Calu3 (cell line): ENCODE results near the gene IMMP2L. TPM values are rescaled to one million over a fixed set of nuclear protein-coding genes. Genes with fewer than 3 reads are reported as not detected.
"Not testable (repeated sequence)": the region's sequence is repeated elsewhere in the genome, so short reads cannot be mapped to it uniquely, and the experiment has no call there.

Source experiments
- BruUV-seq: library from RNA; stranded (reverse); fragments of 400-500 nt; replicated peaks from 2 replicates; lab custom pipeline; 2021; lab: Mats Ljungman, UMichigan
- CTCF ChIA-PET: fragments of 300-600 bp; sonication (Branson Sonifier 250); formaldehyde crosslinking; loops from one replicate; lab custom pipeline; 2022; ENCODE audit warnings: antibody characterized with exemption; lab: Charles Lee
- DNase-seq: peaks from one replicate; pipeline ENCODE4 v3.0.0; 2022
- H3K27ac Mint-ChIP-seq: one replicate; pipeline ENCODE4 v1.8.0; 2022; ENCODE audit warnings: mixed read lengths; ENCODE audit not compliant: unreplicated experiment
- H3K27me3 Mint-ChIP-seq: one replicate; pipeline ENCODE4 v1.8.0; 2022; ENCODE audit warnings: mixed read lengths; ENCODE audit not compliant: unreplicated experiment
- H3K36me3 Mint-ChIP-seq: one replicate; pipeline ENCODE4 v1.8.0; 2022; ENCODE audit warnings: mild to moderate bottlenecking, moderate library complexity, mixed read lengths; ENCODE audit not compliant: insufficient read depth, unreplicated experiment
- H3K4me1 Mint-ChIP-seq: one replicate; pipeline ENCODE4 v1.8.0; 2022; ENCODE audit warnings: mild to moderate bottlenecking, low read depth, mixed read lengths; ENCODE audit not compliant: unreplicated experiment
- H3K4me3 Mint-ChIP-seq: one replicate; pipeline ENCODE4 v1.8.0; 2022; ENCODE audit warnings: mild to moderate bottlenecking, low read depth, moderate library complexity, mixed read lengths; ENCODE audit not compliant: unreplicated experiment
- H3K9me3 Mint-ChIP-seq: one replicate; pipeline ENCODE4 v1.8.0; 2022; ENCODE audit warnings: low read depth, mixed read lengths; ENCODE audit not compliant: unreplicated experiment
- CTCF ChIP-seq: fragments of 200-600 bp; IDR thresholded peaks from one replicate; pipeline ENCODE4 v1.8.0; 2022; ENCODE audit warnings: antibody characterized with exemption; ENCODE audit not compliant: unreplicated experiment
- intact Hi-C: fragments of 100-400 bp; cut with micrococcal nuclease; formaldehyde crosslinking; loops from one replicate; pipeline ENCODE4 v1.10.0; 2022; ENCODE audit not compliant: unreplicated experiment
- total RNA-seq: library from RNA; stranded (reverse); gene quantifications from 2 replicates; pipeline ENCODE4 v1.2.3, GENCODE V29; 2022

The IMMP2L gene
- total RNA-seq, 1 experiment from 2014 or later = 28.6 TPM

GRCh38 chr7:111473449-111474198 lies 88.7 kb downstream of the IMMP2L start:
- intact Hi-C loops = no loop called here
- H3K27me3 Mint-ChIP-seq = no peaks in the 10 kb centered on the region
- no peak overlapping the region for H3K27ac Mint-ChIP-seq
- no peak for TF ChIP-seq CTCF
- CTCF ChIA-PET = no interaction called here
- BruUV-seq = no TSS peak
- no peak overlapping the region for H3K4me3 Mint-ChIP-seq
- no peak for DNase-seq
- no peaks in the 10 kb centered on the region for H3K4me1 Mint-ChIP-seq
- peaks cover 7% of the 10 kb centered on the region for H3K9me3 Mint-ChIP-seq
- H3K36me3 Mint-ChIP-seq = no peaks in the 10 kb centered on the region

GRCh38 chr7:111470998-111471397 lies 91.3 kb downstream of the IMMP2L start:
- Mint-ChIP-seq H3K36me3 (no peaks in the 10 kb centered on the region), H3K27ac (no peak overlapping the region), H3K4me1 (no peaks in the 10 kb centered on the region), H3K4me3 (no peak overlapping the region), H3K27me3 (no peaks in the 10 kb centered on the region), H3K9me3 (peaks cover 10% of the 10 kb centered on the region)
- DNase-seq = no peak
- CTCF ChIA-PET = no interaction called here
- intact Hi-C loops = no loop called here
- no TSS peak for BruUV-seq
- TF ChIP-seq CTCF = no peak

GRCh38 chr7:111469894-111470293 lies 92.4 kb downstream of the IMMP2L start:
- H3K4me3 Mint-ChIP-seq, BruUV-seq, H3K36me3 Mint-ChIP-seq, intact Hi-C loops, H3K27me3 Mint-ChIP-seq, CTCF ChIA-PET, DNase-seq, H3K4me1 Mint-ChIP-seq, H3K27ac Mint-ChIP-seq: not testable (repeated sequence)
- peaks cover 10% of the 10 kb centered on the region for H3K9me3 Mint-ChIP-seq

GRCh38 chr7:111465774-111466173 lies 96.5 kb downstream of the IMMP2L start:
- H3K27ac Mint-ChIP-seq, CTCF ChIA-PET, BruUV-seq, H3K4me1 Mint-ChIP-seq, H3K27me3 Mint-ChIP-seq, H3K9me3 Mint-ChIP-seq, intact Hi-C loops, H3K36me3 Mint-ChIP-seq, H3K4me3 Mint-ChIP-seq, DNase-seq: not testable (repeated sequence)

GRCh38 chr7:111460695-111461094 lies 101.6 kb downstream of the IMMP2L start:
- Mint-ChIP-seq H3K4me3 (no peak overlapping the region), H3K27ac (no peak overlapping the region), H3K36me3 (no peaks in the 10 kb centered on the region), H3K27me3 (no peaks in the 10 kb centered on the region), H3K9me3 (no peaks in the 10 kb centered on the region), H3K4me1 (no peaks in the 10 kb centered on the region)
- no peak for TF ChIP-seq CTCF
- BruUV-seq = no TSS peak
- intact Hi-C loops = no loop called here
- DNase-seq = no peak
- CTCF ChIA-PET = no interaction called here
